NB4 (cell line): ENCODE data around the gene EBI3.
"Not testable (repeated sequence)": the region's sequence is repeated elsewhere in the genome, so short reads cannot be mapped to it uniquely, and the experiment has no call there.

Source experiments
- DNase-seq: peaks from one replicate; pipeline ENCODE4 v3.0.0; 2010; ENCODE audit warnings: low read depth
- H3K4me3 ChIP-seq: one replicate; pipeline ENCODE4 v1.5.1; 2011; ENCODE audit warnings: mild to moderate bottlenecking, low read depth, low read length, moderate library complexity
- MYC ChIP-seq: IDR thresholded peaks from 2 replicates; pipeline ENCODE4 v1.6.1; 2011; ENCODE audit warnings: low read depth, low read length
- POLR2A ChIP-seq: IDR thresholded peaks from 2 replicates; pipeline ENCODE4 v1.6.1; 2011; ENCODE audit warnings: mild to moderate bottlenecking; ENCODE audit not compliant: insufficient read length; ENCODE audit errors: extremely low read depth
- TF ChIP-seq, protein P1 (sequence below): IDR thresholded peaks from one replicate; pipeline ENCODE4 v1.5.1; 2012; ENCODE audit warnings: low read depth, low read length
- TF ChIP-seq, protein P2 (sequence below): IDR thresholded peaks from 2 replicates; pipeline ENCODE4 v1.6.1; 2011; ENCODE audit warnings: low read depth, low read length

Gene EBI3

DNA sequence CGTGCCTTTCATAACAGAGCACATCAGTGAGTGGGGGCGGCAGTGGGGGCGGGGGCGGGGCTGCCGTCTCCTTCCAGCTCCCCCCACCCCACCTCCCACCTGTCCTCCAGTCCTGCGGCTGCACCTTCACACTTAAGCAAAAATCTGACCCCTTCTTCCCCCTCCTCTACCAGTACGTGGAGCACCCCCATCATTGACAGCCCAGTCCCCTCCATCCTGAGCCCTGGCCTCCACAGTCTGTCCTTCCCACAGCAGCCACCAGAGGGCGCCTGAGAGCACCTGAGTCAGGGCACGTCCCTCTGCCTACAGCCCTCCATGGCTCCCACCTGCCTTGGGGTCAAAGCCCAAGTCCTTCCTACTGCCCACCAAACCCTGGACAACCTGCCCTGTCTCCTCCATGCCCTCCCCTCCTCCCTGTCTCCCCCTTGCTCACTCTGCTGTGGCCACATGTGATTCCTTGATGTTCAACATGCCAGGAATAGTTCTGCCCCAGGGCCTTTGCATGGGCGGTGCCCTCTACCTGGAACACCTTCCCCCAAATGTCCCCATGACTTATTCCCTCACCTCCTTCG is 4.0 kb downstream of the EBI3 start:
- peak; percentile 62 for DNase-seq
- no peak overlapping the region for H3K4me3 ChIP-seq
- TF ChIP-seq, protein P1, sequence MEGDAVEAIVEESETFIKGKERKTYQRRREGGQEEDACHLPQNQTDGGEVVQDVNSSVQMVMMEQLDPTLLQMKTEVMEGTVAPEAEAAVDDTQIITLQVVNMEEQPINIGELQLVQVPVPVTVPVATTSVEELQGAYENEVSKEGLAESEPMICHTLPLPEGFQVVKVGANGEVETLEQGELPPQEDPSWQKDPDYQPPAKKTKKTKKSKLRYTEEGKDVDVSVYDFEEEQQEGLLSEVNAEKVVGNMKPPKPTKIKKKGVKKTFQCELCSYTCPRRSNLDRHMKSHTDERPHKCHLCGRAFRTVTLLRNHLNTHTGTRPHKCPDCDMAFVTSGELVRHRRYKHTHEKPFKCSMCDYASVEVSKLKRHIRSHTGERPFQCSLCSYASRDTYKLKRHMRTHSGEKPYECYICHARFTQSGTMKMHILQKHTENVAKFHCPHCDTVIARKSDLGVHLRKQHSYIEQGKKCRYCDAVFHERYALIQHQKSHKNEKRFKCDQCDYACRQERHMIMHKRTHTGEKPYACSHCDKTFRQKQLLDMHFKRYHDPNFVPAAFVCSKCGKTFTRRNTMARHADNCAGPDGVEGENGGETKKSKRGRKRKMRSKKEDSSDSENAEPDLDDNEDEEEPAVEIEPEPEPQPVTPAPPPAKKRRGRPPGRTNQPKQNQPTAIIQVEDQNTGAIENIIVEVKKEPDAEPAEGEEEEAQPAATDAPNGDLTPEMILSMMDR: peak; percentile 73
- TF ChIP-seq POLR2A: no peak

DNA sequence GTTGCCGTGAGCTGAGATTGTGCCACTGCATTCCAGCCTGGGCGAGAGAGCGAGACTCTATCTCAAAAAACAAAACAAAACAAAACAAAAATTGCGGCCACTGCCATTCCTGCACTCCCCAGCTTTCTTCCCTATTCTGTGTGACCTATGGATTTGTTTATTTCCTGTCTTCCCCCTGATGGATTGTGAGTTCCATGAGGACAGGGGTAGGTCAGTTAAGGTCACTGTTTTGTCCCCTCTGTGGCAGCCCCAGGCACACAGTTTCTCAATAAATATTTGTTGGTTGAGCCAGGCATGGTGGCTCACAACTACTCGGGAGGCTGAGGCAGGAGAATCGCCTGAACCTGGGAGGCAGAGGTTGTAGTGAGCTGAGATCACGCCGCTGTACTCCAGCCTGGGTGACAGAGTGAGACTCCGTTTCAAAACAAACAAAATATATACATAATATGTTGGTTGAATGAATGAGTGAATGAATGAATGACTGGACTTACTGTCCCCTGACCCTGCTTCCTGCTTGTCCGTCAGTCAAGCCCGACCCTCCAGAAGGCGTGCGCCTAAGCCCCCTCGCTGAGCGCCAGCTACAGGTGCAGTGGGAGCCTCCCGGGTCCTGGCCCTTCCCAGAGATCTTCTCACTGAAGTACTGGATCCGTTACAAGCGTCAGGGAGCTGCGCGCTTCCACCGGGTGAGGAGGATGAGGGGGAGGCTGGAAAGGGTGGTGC is 5.0 kb downstream of the EBI3 start:
- TF ChIP-seq, protein P1: no peak
- TF ChIP-seq, protein P2, sequence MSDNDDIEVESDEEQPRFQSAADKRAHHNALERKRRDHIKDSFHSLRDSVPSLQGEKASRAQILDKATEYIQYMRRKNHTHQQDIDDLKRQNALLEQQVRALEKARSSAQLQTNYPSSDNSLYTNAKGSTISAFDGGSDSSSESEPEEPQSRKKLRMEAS: no peak
- TF ChIP-seq MYC (no peak), POLR2A (no peak)
- DNase-seq: no peak
- H3K4me3 ChIP-seq: no peak overlapping the region

DNA sequence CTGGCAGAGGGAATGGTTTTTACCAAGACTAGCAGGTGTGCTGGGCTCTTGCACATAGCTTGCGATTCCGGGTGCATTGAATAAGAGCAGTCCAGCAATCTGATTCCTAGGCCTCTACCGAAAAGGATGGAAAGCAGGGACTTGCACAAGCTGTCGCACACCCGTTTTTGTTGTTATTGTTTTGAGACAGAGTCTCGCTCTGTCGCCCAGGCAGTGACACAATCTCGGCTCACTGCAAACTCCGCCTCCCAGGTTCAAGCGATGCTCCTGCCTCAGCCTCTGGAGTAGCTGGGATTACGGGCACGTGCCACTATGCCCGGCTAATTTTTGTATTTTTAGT is 5.5 kb downstream of the EBI3 start:
- H3K4me3 ChIP-seq: no peak overlapping the region
- no peak for DNase-seq
- TF ChIP-seq, protein P1: no peak
- TF ChIP-seq, protein P2: no peak
- TF ChIP-seq MYC: no peak
- no peak for TF ChIP-seq POLR2A

DNA sequence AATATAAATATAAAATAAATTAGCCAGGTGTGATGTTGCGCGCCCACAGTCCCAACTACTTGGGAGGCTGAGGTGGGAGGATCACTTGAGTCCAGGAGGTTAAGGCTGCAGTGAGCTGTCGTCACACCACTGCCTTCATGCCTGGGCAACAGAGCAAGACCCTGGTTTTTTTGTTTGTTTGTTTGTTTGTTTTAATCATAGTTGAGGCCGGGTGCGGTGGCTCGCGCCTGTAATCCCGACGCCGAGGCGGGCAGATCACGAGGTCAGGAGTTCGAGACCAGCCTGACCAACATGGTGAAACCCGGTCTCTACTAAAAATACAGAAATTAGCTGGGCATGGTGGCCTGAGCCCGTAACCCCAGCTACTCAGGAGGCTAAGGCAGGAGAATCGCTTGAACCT is 8.2 kb downstream of the EBI3 start:
- not testable (repeated sequence) for H3K4me3 ChIP-seq, DNase-seq

DNA sequence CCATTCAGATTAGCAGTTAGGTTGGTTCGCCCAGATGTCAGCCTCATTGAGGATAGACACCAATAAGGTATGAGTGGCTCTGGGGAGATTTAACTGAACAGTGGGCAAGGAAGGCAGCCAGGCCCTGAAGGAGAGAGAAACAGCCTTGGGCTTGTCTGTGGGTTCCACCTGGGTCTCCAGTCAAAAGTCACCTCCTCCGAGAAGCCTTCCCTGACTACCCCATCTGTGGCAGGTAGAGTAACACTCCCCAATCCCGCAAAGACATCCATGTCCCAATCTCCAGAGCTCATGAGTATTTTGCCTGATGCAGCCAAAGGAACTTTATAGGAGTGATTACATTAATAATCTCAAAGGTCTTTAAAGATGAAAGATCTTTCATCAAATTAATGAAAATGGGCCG is 9.5 kb downstream of the EBI3 start:
- DNase-seq: no peak
- no peak overlapping the region for H3K4me3 ChIP-seq
- no peak for TF ChIP-seq POLR2A
- TF ChIP-seq MYC: no peak
- TF ChIP-seq, protein P1: no peak
- TF ChIP-seq, protein P2: no peak

DNA sequence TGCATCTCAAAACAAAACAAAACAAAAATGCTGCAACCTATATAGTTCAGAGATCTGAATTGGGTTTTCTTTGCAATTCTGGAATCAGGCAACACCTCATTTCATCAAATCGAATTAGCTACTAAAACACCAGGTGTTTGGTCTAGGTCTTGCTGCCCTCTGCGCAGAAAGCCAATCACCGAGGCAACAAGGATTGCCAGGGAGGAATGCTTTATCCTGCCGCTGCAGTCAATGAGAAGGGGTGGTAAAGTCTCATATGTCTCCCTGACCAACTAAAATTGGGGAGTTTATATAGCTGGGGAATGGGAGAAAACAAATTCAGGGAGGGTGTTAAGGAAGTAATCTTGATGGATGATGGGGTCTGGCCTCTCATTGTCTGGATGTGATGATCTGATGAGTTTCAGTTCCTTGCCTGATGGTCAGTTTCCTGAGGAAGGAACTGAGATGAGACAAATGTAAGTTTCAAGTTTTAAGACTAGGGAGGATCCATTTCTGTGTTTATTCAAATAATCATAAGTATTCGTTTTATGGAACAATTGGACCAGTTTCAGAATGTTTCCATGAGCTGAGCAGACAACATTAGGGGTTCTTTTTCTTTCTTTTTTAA is 12.6 kb downstream of the EBI3 start:
- TF ChIP-seq, protein P1: no peak
- TF ChIP-seq MYC: no peak
- TF ChIP-seq, protein P2: no peak
- no peak for TF ChIP-seq POLR2A
- no peak for DNase-seq
- no peak overlapping the region for H3K4me3 ChIP-seq

DNA sequence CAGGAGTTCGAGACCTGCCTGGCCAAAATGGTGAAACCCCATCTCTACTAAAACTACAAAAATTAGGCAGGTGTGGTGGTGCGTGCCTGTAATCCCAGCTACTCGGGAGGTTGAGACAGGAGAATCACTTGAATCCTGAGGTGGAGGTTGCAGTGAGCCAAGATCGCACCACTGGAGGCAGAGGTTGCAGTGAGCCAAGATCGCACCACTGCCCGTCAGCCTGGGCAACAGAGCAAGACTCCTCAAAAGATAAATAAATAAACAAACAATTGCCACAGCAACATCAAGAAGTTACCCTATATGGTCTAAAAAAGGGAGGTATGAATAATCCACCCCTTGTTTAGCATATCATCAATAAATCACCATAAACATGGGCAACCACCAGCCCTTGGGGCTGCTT is 16.6 kb downstream of the EBI3 start:
- not testable (repeated sequence) for H3K4me3 ChIP-seq, DNase-seq
